Upper lobe of left lung (tissue), 6 donors: ENCODE data around the gene TFF1. TPM values are rescaled to one million over a fixed set of nuclear protein-coding genes. Genes with fewer than 3 reads are reported as not detected.

ENCODE experiments used
- ATAC-seq, 2 donors: fragments of 200-7000 bp; cut with Tn5 transposase; one replicate each; pipeline ENCODE4 v1.9.1; 2022; ENCODE audit warnings: mild to moderate bottlenecking in 2 of 2, moderate library complexity in 2 of 2; ENCODE audit not compliant: low FRiP score in 2 of 2
- DNase-seq, 2 donors: peaks; one replicate each; pipeline ENCODE4 v3.0.0-alpha.2; 2019 to 2020
- H3K27ac ChIP-seq, 4 donors: fragments of 200-600 bp; sonication (generic); one replicate each; pipeline ENCODE4 v1.5.1; 2016 to 2019
- H3K27me3 ChIP-seq, 4 donors: fragments of 200-600 bp; sonication (generic); one replicate each; pipeline ENCODE4 v1.5.1; 2017 to 2019
- H3K36me3 ChIP-seq, 4 donors: fragments of 200-600 bp; sonication (generic); one replicate each; pipeline ENCODE4 v1.5.1; 2016 to 2019
- H3K4me1 ChIP-seq, 4 donors: fragments of 200-600 bp; sonication (generic); one replicate each; pipeline ENCODE4 v1.5.1; 2018 to 2019
- H3K4me3 ChIP-seq, 4 donors: fragments of 200-600 bp; sonication (generic); one replicate each; pipeline ENCODE4 v1.5.1; 2017 to 2019; ENCODE audit warnings: mild to moderate bottlenecking in 2 of 4, moderate library complexity in 1 of 4
- H3K9me3 ChIP-seq, 4 donors: fragments of 200-600 bp; sonication (generic); one replicate each; pipeline ENCODE4 v1.5.1; 2018 to 2019
- EP300 ChIP-seq, 4 donors: sonication (generic); formaldehyde crosslinking; IDR thresholded peaks; one replicate each; pipeline ENCODE4 v1.5.1; 2017; ENCODE audit warnings: antibody characterized with exemption in 4 of 4, control low read depth in 2 of 4
- POLR2A ChIP-seq, 4 donors: fragments of 450-650 bp; IDR thresholded peaks; one replicate each; pipeline ENCODE4 v1.5.1; 2016 to 2017; ENCODE audit warnings: antibody characterized with exemption in 4 of 4, mild to moderate bottlenecking in 2 of 4
- POLR2AphosphoS5 ChIP-seq, 2 donors: sonication (generic); formaldehyde crosslinking; IDR thresholded peaks; one replicate each; pipeline ENCODE4 v1.5.1; 2017; ENCODE audit warnings: antibody characterized with exemption in 2 of 2
- WGBS, 2 donors: methylation state at CpG; one replicate each; pipeline ENCODE4 v1.1.5; 2017 to 2018; 5-methylcytosine and 5-hydroxymethylcytosine counted together
- total RNA-seq, 6 donors: library from RNA; depleted of rRNA in 4 of 6; stranded (reverse); fragments of >200 nt in 4 of 6; gene quantifications; one replicate each; pipeline versions ENCODE4 v1.1.0 to v1.2.1, GENCODE V29; 2016 to 2021
- TF ChIP-seq, protein P1 (sequence below), 6 experiments: fragments of 450-650 bp in 4 of 6; fragments of 200-600 bp in 2 of 6; sonication (generic) in 2 of 6; IDR thresholded peaks; one replicate each; pipeline ENCODE4 v1.5.1; 2016 to 2019; ENCODE audit warnings: antibody characterized with exemption in 6 of 6
- donor health status: DM: no; HTN: no; CAD: no; lungs with moderate emphysema.
- donor health status: DM: no; HTN: yes; CAD: no; lungs with severe emphysema.

Gene TFF1
- total RNA-seq, 6 donors from 2014 or later = 0.72 to 0.84 TPM; not detected in 4

DNA sequence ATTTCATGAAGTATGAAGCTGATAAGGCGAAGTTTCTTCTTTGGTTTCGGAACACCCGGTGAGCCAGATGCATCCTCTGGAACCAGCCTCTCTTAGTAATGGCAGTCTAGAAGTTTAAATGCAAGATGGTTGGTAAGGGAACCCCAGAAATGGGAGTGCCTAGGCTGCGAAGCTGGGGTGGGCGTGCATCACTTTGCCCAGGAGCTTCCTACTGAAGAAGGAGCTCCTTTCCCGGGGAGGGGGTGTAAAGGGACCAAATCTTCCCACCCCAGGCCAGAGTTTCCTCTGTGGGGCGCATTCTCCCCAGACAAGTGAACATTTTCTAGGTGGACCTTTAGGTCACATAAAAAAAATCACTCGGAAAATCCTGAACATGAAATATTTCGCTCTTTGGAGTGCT lies 19.9 kb downstream of the TFF1 start:
- ATAC-seq (no peak), DNase-seq (no peak)
- Histone ChIP-seq H3K36me3 (no peaks in the 10 kb centered on the region), H3K4me3 (no peak overlapping the region), H3K27ac (no peak overlapping the region), H3K9me3 (no peaks in the 10 kb centered on the region), H3K4me1 (no peaks in the 10 kb centered on the region), H3K27me3 (no peaks in the 10 kb centered on the region)
- 91 to 93% methylated on average over 9 of the region's 9 CpGs for WGBS, 2 donors
- TF ChIP-seq POLR2AphosphoS5 (IDR thresholded peaks at IDR 0.05) = no peak
- TF ChIP-seq, protein P1, sequence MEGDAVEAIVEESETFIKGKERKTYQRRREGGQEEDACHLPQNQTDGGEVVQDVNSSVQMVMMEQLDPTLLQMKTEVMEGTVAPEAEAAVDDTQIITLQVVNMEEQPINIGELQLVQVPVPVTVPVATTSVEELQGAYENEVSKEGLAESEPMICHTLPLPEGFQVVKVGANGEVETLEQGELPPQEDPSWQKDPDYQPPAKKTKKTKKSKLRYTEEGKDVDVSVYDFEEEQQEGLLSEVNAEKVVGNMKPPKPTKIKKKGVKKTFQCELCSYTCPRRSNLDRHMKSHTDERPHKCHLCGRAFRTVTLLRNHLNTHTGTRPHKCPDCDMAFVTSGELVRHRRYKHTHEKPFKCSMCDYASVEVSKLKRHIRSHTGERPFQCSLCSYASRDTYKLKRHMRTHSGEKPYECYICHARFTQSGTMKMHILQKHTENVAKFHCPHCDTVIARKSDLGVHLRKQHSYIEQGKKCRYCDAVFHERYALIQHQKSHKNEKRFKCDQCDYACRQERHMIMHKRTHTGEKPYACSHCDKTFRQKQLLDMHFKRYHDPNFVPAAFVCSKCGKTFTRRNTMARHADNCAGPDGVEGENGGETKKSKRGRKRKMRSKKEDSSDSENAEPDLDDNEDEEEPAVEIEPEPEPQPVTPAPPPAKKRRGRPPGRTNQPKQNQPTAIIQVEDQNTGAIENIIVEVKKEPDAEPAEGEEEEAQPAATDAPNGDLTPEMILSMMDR (IDR thresholded peaks at IDR 0.05) = no peak
- no peak for TF ChIP-seq POLR2A (IDR thresholded peaks at IDR 0.05)
- no peak for TF ChIP-seq EP300 (IDR thresholded peaks at IDR 0.05)

DNA sequence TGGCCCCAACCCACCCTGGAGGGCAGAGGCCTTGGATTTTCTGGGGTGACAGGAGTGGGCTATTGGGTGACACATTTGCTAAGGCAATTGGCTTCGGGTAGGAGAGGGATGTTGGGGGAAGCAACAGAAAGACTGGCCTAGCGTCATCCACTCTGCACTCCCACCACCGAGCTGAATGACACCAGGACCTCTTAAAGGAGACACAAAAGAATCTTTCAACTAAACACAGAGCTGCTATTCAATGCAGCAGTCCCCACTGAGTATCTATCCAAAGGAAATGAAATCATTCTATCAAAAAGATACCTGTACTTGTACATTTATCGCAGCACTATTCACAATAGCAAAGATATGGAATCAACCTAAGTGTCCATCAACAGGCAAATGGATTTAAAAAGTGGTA lies 21.7 kb downstream of the TFF1 start:
- 77 to 85% methylated on average over 4 of the region's 4 CpGs for WGBS, 2 donors
- TF ChIP-seq, protein P1 (IDR thresholded peaks at IDR 0.05) = no peak
- TF ChIP-seq EP300 (IDR thresholded peaks at IDR 0.05) (no peak), POLR2A (IDR thresholded peaks at IDR 0.05) (no peak), POLR2AphosphoS5 (IDR thresholded peaks at IDR 0.05) (no peak)
- Histone ChIP-seq H3K36me3 (no peaks in the 10 kb centered on the region), H3K27ac (no peak overlapping the region), H3K9me3 (no peaks in the 10 kb centered on the region), H3K4me3 (no peak overlapping the region), H3K27me3 (no peaks in the 10 kb centered on the region), H3K4me1 (no peaks in the 10 kb centered on the region)
- no peak for DNase-seq
- no peak for ATAC-seq

DNA sequence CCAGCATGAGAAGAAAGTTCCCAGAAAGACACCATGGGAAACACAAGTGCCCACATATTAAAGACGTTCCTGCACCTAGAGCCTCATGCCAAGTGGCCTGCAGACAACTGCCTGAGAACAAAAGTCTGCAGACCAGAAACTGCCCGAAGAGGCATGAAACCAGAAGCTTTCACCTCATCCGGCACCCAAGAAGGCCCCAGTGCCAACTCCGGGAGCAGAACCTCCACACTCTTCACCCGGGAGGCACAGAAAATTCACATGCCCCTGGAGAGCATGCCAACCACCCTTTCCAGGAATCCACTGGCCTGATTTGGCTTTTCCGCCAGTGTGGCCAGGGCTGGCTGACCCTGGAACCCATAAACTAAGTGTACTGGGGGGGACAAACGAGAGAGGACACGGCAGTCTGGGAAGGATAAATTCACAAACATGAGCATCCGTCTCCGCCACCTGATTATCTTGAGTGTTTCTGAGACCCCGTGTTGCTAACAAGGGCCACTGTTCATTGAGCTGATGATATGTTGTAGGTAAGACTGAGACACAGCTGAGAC lies 22.3 kb downstream of the TFF1 start:
- H3K9me3 ChIP-seq = no peaks in the 10 kb centered on the region
- no peaks in the 10 kb centered on the region for H3K4me1 ChIP-seq
- no peak for DNase-seq
- no peak overlapping the region for H3K4me3 ChIP-seq
- TF ChIP-seq, protein P1 (IDR thresholded peaks at IDR 0.05) = no peak
- TF ChIP-seq POLR2A (IDR thresholded peaks at IDR 0.05) = no peak
- no peak for TF ChIP-seq EP300 (IDR thresholded peaks at IDR 0.05)
- no peak for TF ChIP-seq POLR2AphosphoS5 (IDR thresholded peaks at IDR 0.05)
- no peak for ATAC-seq
- WGBS, 2 donors = 86 to 92% methylated on average over 9 to 11 of the region's 11 CpGs
- H3K27me3 ChIP-seq = no peaks in the 10 kb centered on the region
- no peaks in the 10 kb centered on the region for H3K36me3 ChIP-seq
- no peak overlapping the region for H3K27ac ChIP-seq

- ATAC-seq (no peak), DNase-seq (no peak)
- no peaks in the 10 kb centered on the region for H3K36me3 ChIP-seq
- no peaks in the 10 kb centered on the region for H3K9me3 ChIP-seq
- H3K4me1 ChIP-seq = peaks cover 0 to 2% (median under 1%) of the 10 kb centered on the region in 4 donors
- WGBS, 2 donors = 86 to 93% methylated on average over 6 of the region's 6 CpGs
- no peak overlapping the region for H3K27ac ChIP-seq
- no peak overlapping the region for H3K4me3 ChIP-seq
- H3K27me3 ChIP-seq = no peaks in the 10 kb centered on the region
- TF ChIP-seq EP300 (IDR thresholded peaks at IDR 0.05) (no peak), POLR2A (IDR thresholded peaks at IDR 0.05) (no peak), POLR2AphosphoS5 (IDR thresholded peaks at IDR 0.05) (no peak)
- TF ChIP-seq, protein P1 (IDR thresholded peaks at IDR 0.05) = no peak
Observed at GRCh38 chr21:42343556-42343955, 22.8 kb downstream of the TFF1 start.

- Histone ChIP-seq H3K4me1 (peaks cover 0 to 7% (median 5%) of the 10 kb centered on the region in 4 donors), H3K4me3 (no peak overlapping the region), H3K27me3 (no peaks in the 10 kb centered on the region), H3K9me3 (no peaks in the 10 kb centered on the region), H3K27ac (no peak overlapping the region), H3K36me3 (no peaks in the 10 kb centered on the region)
- TF ChIP-seq, protein P1 (IDR thresholded peaks at IDR 0.05) = no peak
- no peak for TF ChIP-seq POLR2A (IDR thresholded peaks at IDR 0.05)
- no peak for TF ChIP-seq POLR2AphosphoS5 (IDR thresholded peaks at IDR 0.05)
- TF ChIP-seq EP300 (IDR thresholded peaks at IDR 0.05) = no peak
- ATAC-seq (no peak), DNase-seq (no peak)
- 95 to 99% methylated on average over 8 to 10 of the region's 10 CpGs for WGBS, 2 donors
Observed at GRCh38 chr21:42343101-42343500, 23.2 kb downstream of the TFF1 start.
